Kidney capillary endothelial cell (primary cell): ENCODE results near the gene TMTC4.
"Not testable (repeated sequence)": the region's sequence is repeated elsewhere in the genome, so short reads cannot be mapped to it uniquely, and the experiment has no call there.

Experiments
- DNase-seq: peaks from one replicate; pipeline ENCODE4 v3.0.0-alpha.2; 2018; ENCODE audit warnings: low spot score

TMTC4 gene, protein sequence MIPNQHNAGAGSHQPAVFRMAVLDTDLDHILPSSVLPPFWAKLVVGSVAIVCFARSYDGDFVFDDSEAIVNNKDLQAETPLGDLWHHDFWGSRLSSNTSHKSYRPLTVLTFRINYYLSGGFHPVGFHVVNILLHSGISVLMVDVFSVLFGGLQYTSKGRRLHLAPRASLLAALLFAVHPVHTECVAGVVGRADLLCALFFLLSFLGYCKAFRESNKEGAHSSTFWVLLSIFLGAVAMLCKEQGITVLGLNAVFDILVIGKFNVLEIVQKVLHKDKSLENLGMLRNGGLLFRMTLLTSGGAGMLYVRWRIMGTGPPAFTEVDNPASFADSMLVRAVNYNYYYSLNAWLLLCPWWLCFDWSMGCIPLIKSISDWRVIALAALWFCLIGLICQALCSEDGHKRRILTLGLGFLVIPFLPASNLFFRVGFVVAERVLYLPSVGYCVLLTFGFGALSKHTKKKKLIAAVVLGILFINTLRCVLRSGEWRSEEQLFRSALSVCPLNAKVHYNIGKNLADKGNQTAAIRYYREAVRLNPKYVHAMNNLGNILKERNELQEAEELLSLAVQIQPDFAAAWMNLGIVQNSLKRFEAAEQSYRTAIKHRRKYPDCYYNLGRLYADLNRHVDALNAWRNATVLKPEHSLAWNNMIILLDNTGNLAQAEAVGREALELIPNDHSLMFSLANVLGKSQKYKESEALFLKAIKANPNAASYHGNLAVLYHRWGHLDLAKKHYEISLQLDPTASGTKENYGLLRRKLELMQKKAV

DNA sequence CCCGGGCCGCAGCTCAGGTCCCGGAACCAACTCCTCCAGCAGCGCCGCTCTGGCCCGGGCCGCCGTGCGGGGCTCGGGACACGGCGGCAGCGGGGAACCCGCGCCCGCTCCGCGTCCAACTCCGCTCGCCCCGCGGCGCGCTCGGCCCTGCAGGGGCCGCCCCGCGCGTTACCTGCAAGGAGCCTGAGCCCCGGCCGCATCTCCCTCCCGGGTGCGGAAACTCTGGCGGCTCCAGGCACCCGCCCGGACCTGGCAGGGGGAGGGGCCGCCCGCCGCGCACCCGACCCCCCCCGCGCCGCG lies at the start of gene TMTC4:
TSS of gene TMTC4 (minus strand) at position 224 of the 300 bp plus-strand sequence. CDS start 4,433 bp downstream, outside the sequence.
- peak; percentile 7 for DNase-seq

DNA sequence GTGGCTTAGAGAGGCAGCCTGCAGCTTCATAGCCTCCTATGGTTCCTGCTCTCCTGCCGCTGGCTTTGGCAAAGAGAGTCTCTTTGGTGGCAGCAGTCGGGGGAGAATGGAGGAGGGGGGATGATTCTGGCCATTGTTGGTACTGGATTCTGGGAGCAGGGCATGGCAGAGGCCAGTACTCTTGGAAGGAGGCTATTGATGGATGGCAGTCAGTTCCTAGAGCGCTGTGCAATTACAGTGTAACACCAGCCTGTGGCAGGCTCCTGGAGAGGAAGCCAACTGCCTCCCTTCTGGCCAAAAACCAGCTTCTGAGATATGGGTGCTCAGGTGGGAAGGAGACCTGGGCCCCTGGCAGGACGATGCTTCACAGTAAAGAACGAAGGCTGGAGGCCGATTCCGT lies 47.9 kb upstream of the TMTC4 start:
- DNase-seq, result no peak

DNA sequence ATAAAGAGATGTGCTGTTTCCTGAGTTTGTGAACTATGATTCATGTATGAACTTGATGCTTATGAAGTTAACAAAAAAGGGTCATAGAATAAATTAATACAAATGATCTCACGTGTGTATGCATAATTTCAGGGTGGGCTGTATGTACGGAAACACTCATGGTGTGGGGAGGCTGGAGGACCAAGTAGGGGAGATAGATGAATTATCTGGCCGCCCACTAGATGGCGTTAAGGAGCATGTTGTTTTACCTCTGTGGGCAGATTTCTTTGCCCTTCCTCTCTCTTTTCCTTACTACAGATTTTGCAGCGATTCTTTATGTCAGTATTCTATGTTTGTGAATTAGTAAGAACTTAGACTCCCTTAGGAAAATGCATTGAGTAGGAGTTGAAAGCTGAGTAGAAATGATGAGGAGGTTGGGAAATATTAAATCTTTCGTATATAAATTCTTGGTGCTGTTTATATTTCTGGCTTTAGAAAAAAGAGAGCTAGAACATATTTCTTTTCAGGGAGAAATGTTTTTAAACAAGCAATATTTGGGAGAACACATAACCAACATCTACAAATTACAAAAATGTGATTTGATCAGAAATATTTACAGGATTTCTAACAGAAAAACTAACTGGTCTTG lies 47.4 kb upstream of the TMTC4 start:
- peak; percentile 47 for DNase-seq

DNA sequence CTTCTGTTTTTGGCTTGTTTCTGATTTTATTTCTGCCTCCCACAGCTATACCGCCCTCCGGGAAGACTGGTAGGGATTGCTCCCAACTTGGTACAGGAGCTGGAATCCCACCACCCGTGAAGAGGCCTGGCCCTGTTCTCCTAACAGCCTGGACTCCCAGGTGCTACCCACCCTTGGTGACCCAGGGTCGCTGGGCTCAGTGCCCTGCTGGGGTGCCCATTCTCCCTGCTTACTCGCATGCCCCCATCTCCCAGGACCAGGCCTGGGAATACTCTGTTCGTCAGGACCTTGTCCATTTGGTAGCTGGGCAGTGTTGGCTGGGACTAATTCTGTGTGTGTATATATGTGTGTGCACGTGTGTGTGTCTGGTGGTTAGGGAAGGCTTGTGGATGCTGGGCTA lies 41.0 kb upstream of the TMTC4 start:
- no peak for DNase-seq

DNA sequence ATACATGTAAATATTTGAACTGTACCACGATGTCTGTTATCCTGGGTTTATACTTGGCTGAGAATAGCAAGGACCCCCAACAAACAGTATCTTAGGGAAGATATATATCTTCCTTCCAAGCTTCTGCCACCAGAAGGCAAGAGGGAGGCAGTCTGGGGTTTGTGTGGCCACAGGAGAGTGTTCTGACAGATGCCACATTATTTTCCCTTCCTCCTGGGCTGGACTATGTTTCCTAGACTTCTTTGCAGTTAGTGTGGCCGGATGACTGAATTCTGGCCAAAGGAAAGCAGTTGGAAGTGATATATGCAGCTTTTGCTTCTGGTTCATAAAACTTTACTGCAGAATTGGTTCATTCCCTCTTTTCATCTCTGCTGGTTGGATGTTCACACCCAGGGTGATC lies 39.9 kb upstream of the TMTC4 start:
- DNase-seq, result no peak

DNA sequence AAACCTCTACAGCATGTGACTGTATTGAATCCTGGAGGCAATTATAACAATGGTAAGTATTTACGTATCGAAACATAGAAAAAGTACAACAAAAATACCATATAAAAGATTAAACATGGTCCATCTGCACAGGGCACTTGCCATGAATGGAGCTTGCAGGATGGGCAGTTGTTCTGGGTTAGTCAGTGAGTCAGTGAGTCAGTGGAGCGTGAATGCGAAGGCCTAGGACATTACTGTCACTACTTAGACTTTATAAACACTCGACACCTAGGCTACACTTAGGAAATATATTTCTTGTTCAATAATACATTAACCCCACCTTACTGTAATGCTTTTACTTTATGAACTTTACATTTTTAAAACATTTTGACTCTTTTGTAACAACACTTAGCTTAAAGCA lies 35.6 kb upstream of the TMTC4 start:
- no peak for DNase-seq

DNA sequence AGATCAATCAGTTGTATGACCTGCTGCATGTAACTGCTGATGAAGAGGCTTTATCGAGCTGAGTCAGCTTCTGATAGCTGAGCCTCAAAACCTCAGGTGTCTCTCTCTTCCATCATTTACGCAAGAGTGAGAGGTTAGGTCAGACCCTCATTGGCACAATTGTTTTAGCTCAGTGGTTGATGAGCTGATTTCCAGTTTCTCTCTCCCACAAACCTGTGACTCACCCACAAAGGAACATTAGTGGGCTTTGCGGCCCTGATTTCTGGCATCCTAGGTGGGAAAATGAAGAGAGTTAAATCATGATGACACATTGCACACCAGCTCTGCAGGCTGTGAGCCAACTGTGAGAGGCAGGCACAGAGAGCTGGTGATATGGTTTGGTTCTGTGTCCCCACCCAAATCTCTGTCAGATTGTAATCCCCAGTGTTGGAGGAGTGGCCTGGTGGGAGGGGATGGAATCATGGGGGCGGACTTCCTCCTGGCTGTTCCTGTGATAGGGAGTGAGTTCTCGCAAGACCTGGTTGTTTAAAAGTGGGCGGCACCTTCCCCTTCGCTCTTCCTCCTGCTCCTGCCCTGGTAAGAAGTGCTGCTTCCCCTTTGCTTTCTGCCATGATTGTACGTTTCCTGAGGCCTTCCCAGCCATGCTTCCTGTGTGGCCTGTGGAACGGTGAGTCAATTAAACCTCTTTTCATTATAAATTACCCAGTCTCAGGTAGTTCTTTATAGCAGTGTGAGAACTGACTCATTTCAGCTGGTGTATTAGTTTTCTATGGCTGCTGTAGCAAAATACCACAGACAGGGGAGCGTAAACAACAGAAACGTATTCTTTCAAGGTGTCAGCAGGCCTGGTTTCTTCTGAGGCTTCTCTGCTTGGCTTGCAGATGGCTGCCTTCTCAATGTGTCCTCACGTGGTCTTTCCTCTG lies 33.5 kb upstream of the TMTC4 start:
- DNase-seq, result no peak

DNA sequence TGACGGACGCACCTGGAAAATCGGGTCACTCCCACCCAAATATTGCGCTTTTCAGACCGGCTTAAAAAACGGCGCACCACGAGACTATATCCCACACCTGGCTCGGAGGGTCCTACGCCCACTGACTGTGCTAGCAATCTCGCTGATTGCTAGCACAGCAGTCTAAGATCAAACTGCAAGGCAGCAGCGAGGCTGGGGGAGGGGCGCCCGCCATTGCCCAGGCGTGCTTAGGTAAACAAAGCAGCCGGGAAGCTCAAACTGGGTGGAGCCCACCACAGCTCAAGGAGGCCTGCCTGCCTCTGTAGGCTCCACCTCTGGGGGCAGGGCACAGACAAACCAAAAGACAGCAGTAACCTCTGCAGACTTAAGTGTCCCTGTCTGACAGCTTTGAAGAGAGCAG lies 23.7 kb upstream of the TMTC4 start:
- DNase-seq, result not testable (repeated sequence)

DNA sequence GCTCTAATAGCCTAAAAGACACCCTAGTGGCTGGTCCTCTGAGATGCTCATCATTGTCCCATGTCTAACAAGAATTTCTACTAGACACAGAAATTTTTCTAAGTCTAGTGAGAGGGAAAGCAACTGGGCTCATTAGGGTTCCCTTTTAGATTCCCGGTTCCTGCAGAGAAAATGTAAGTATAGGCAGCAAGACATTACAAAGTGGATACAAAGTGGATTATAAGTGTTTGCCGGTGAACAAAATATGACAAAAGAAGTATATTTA lies 20.8 kb upstream of the TMTC4 start:
- DNase-seq, result no peak

DNA sequence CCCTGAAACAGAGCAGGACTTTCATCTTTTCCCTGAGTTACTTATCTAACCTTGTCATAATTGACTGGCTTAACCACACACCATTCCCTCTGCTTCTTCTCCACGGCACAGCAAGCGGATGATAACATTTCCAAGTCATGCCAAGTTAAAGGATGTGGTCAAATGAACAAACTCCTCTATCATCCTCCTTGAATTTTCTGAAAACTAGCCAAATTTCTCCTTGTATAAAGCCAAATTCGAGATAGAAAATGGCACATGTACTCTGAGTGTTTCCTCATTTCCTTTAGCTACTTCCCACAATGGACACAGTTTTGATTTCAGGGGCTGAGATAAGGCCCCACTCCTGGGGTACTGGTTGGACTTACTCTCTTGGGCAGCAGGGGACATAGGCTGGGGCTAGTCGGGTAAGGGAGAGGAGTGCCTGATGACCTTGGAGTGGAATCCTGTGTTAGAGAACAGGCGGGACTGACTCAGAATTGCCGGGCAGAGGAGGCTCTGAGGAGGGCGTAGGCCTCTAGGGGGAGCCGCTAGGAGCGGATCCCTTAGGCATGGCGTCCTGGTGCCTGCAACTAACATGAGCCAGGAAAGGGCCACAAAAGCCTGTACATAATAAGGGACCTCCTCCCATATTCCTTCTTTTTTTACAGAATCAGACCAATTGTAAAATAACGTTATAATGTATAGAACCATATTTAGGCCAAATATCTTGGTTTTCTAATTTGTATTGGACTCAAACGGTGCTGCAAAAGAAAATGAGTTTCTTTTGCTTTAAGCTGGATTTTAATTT lies 20.3 kb upstream of the TMTC4 start:
- DNase-seq, result peak; percentile 25

DNA sequence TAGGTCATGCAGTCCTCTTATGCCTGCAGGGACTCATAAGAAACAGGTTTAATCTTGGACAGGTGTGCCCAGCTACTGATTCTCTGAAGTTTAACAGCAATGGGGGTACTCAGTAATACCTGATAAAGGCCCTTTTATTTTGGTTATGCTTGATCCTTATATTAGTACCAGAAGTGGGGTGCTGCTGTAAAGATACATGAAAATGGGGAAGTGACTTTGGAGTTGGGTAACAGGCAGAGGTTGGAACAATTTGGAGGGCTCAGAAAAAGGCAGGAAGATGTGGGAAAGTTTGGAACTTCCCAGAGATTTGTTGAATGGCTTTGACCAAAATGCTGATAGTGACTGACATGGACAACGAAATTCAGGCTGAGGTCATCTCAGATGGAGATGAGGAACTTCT lies 14.6 kb upstream of the TMTC4 start:
- DNase-seq, result no peak

DNA sequence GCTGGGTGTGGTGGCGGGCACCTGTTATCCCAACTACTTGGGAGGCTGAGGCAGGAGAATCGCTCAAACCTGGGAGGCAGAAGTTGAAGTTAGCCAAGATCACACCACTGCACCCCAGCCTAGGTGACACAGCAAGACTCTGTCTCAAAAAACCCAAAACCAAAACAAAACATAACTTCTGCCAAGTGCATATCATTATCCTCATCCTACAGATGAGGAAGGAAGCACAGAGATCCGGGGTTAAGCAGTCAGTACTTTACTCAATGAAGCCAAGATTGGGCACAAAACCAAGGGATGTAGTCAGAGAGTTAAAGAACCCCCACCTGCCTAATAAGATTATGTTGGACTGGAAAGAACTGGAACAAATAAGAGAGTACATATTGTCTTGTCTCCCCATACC lies 5.5 kb upstream of the TMTC4 start:
- DNase-seq, result no peak

DNA sequence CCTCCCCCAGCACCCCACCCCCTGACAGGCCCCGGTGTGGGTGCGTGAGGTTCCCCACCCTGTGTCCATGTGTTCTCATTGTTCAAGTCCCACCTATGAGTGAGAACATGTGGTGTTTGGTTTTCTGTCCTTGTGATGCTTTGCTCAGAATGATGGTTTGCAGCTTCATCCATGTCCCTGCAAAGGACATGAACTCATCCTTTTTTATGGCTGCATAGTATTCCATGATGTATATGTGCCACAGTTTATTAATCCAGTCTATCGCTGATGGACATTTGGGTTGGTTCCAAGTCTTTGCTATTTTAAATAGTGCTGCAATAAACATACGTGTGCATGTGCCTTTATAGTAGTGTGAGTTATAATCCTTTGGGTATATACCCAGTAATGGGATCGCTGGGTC lies 2.5 kb upstream of the TMTC4 start:
- DNase-seq, result not testable (repeated sequence)

DNA sequence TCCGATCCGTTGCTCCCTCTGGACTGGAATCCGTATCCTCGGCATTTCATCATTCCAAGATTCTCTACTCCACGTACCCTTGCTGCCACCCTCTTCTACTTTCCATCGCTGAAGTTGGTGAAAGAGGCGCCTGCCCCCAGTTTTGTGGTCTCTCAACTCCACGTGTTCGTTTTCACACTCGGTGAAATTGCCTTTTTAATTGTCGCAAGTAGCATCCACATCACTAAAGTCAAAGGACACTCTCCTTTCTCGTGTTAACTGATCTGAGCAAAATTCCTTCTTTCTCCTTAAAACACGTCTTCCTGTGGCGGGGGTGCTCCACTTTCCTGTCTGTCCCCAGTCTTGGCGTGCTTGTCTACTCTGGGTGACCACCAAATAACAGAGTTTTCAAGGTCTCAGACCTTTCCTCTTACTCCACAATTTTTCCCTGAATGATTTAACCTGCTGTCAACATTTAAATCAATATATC lies 1.1 kb upstream of the TMTC4 start:
- DNase-seq, result no peak

DNA sequence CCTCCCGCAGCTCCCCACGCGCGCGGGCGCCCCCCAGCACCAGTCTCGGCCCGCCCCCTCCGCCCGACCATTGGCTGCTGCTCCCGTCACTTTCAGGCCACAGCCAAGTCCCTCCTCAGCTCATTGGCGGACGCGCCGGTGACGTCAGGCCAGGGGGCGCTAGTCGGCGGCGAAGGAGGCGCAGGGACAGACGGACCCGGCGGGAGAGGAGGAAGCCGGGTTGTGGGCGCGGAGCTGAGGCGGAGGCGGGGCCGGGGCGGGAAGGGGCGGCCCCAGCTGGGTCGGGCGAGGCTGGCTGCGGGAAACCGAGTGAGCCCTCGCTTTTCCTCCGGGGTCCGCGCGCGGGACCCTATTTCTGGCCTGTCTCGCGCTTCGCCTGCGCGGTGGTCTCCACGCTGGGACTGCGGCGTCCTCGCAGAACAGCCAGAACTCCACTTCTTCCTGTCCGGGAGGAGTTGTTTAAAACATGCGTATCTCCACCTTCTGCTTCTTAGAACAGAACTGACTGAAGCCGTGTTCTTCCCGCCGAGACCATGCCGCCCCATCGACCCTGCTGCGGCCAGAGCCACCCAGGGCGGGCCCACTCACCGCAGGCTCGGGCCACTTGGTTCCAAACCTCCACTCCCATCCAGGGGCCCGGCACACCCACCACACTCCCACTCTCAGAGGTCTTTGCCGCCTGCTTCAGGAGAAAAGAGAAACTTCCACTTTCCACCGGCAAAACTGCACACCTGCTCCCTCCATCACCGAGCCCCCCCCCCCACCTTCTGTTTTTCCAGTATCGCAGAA lies 471 bp upstream of the TMTC4 start:
- DNase-seq, result peak; percentile 92

DNA sequence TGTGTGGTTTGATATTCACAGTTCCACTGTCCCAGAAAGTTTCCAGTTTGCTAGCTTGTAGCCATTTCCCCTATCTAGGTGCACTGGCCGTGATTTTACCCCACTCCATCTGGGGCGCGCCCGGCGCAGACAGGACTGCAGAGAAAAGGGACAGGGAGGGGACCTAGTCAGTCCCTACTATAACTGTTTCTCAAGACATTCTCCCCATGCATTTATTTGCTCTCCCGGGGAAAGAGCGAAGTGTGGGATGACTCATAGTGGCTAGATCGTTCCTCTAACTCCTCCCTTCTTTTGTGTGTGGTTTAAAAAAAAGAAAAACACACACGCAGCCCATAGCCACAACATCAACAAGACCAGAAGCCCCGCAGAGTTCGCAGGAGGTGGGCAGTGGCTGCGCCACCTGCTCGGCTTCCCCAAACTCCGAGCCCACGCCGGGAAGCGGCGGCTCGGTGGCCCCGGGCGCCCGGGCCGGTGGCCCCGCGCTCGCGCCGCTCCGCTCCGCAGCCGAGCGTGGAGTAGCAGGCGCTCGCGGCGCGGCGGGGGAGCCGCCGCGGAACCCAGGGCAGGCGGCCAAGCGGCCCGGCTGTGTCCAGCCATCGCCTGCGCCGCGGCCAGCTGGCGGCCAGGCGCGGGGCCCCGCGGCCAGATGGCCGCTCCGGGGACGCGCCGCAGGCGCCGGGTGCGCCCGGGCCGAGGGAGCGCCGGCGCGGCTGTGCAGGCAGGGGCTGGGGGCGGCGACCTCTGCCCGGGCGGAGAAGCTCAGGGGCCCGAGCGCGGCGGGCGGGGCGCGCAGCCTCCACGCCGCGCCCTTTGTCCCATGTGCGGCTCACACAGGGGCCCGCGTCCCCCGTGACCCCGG lies 653 bp downstream of the TMTC4 start:
- peak; percentile 80 for DNase-seq

DNA sequence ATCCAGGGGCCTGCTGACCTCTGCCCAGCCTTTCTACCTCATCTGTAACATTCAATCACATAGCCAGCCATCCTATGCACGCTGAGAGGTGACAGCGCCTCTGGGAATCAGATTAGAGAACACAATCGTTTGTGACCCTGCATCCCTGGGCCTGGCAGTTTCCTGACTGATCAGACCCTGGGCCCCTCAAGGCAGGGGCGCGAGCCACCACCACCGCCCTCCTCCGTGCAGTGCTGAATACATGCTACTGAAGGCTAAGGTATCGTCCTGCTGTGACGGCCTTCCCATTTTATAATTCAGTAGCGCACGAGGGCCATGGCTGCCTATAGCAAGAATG lies 1.3 kb downstream of the TMTC4 start:
- peak; percentile 11 for DNase-seq

DNA sequence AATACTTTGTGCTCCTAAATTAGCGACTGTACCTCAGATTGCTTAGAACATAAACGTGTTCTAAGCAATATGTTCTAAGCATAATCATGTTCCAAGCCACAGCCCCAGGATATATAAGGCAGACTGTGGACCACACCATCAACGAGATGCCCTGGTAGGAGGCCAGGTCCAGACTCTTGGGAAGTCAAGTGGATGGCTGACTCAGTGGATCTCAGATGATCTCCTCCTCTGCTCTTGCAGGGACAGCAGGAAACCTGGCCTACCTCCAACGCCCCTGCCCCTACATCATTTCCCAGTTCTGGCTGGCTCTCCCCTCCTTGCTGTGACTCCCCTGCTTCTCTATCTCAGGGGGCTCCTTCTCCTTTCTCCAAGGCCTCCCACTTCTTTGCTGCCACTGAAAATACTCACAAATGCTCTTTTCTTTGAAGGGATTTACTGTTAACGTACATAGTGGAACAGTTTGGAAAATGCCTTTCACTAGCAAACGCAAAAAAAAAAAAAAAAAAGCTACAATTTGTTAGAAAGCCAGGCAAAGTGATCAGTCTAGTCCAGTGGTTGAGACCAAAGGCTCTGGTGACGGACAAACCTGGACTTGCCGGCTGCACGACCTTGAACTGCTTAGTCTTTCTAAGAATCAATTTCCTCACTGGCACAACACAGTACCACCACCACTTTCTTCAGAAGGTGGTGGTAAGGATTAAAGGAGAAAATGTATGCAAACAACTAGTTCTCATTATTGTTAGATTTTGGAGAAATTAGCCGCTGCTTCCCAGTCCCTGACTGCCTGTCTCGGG lies 3.0 kb downstream of the TMTC4 start:
- no peak for DNase-seq

DNA sequence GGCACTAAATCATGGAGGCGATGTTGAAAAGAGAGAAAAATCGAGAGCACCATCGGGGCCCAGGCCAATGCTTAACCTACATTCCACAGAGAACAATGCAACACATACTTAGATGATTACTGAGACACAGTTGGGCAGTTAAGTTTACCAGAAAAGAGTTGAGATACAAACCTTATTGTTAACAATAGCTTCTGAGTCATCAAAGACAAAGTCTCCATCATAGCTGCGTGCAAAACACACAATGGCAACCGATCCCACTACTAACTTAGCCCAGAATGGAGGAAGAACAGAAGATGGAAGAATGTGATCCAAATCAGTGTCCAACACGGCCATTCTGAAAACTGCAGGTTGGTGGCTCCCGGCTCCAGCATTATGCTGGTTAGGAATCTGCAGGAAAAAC lies 6.2 kb downstream of the TMTC4 start:
- DNase-seq, result peak; percentile 84
